H1 (cell line): Measurements from ENCODE around the gene PDE3A. TPM values are rescaled to one million over a fixed set of nuclear protein-coding genes. Genes with fewer than 3 reads are reported as not detected.

Experiments used
- polyA plus RNA-seq, 7 experiments: library from polyadenylated mRNA; depleted of rRNA in 3 of 7; stranded (reverse) in 5 of 7; unstranded in 2 of 7; fragments of >200 nt in 5 of 7; fragments of 200-250 nt in 2 of 7; gene quantifications; 1 replicate in 5 of 7; 2 replicates in 1 of 7; 4 replicates in 1 of 7; pipeline versions ENCODE4 v1.2.1 to v1.2.3, GENCODE V29; 2011 to 2013; ENCODE audit warnings: missing spikeins in 2 of 7, mixed read lengths in 2 of 7
- total RNA-seq: library from RNA; stranded (reverse); fragmentation: NEBNext Ultra II Directional; extraction: Animal tissue kit (Norgen Biotek cat#: 25700); gene quantifications from 2 replicates; pipeline ENCODE4 v1.2.1, GENCODE V29; 2021
- TF ChIP-seq, protein P1 (sequence below): fragments of 300-600 bp; sonication (generic); IDR thresholded peaks from 2 replicates; pipeline ENCODE4 v1.7.1; 2012; ENCODE audit warnings: low read length, moderate library complexity, mild to moderate bottlenecking, inconsistent platforms; ENCODE audit not compliant: insufficient replicate concordance

The PDE3A gene
- total and polyA plus RNA-seq, 2 of the 8 experiments (the other 6 are each of a cell fraction or from before 2014, with no cell fraction given): 1.4 to 3.4 TPM

- TF ChIP-seq, protein P1, sequence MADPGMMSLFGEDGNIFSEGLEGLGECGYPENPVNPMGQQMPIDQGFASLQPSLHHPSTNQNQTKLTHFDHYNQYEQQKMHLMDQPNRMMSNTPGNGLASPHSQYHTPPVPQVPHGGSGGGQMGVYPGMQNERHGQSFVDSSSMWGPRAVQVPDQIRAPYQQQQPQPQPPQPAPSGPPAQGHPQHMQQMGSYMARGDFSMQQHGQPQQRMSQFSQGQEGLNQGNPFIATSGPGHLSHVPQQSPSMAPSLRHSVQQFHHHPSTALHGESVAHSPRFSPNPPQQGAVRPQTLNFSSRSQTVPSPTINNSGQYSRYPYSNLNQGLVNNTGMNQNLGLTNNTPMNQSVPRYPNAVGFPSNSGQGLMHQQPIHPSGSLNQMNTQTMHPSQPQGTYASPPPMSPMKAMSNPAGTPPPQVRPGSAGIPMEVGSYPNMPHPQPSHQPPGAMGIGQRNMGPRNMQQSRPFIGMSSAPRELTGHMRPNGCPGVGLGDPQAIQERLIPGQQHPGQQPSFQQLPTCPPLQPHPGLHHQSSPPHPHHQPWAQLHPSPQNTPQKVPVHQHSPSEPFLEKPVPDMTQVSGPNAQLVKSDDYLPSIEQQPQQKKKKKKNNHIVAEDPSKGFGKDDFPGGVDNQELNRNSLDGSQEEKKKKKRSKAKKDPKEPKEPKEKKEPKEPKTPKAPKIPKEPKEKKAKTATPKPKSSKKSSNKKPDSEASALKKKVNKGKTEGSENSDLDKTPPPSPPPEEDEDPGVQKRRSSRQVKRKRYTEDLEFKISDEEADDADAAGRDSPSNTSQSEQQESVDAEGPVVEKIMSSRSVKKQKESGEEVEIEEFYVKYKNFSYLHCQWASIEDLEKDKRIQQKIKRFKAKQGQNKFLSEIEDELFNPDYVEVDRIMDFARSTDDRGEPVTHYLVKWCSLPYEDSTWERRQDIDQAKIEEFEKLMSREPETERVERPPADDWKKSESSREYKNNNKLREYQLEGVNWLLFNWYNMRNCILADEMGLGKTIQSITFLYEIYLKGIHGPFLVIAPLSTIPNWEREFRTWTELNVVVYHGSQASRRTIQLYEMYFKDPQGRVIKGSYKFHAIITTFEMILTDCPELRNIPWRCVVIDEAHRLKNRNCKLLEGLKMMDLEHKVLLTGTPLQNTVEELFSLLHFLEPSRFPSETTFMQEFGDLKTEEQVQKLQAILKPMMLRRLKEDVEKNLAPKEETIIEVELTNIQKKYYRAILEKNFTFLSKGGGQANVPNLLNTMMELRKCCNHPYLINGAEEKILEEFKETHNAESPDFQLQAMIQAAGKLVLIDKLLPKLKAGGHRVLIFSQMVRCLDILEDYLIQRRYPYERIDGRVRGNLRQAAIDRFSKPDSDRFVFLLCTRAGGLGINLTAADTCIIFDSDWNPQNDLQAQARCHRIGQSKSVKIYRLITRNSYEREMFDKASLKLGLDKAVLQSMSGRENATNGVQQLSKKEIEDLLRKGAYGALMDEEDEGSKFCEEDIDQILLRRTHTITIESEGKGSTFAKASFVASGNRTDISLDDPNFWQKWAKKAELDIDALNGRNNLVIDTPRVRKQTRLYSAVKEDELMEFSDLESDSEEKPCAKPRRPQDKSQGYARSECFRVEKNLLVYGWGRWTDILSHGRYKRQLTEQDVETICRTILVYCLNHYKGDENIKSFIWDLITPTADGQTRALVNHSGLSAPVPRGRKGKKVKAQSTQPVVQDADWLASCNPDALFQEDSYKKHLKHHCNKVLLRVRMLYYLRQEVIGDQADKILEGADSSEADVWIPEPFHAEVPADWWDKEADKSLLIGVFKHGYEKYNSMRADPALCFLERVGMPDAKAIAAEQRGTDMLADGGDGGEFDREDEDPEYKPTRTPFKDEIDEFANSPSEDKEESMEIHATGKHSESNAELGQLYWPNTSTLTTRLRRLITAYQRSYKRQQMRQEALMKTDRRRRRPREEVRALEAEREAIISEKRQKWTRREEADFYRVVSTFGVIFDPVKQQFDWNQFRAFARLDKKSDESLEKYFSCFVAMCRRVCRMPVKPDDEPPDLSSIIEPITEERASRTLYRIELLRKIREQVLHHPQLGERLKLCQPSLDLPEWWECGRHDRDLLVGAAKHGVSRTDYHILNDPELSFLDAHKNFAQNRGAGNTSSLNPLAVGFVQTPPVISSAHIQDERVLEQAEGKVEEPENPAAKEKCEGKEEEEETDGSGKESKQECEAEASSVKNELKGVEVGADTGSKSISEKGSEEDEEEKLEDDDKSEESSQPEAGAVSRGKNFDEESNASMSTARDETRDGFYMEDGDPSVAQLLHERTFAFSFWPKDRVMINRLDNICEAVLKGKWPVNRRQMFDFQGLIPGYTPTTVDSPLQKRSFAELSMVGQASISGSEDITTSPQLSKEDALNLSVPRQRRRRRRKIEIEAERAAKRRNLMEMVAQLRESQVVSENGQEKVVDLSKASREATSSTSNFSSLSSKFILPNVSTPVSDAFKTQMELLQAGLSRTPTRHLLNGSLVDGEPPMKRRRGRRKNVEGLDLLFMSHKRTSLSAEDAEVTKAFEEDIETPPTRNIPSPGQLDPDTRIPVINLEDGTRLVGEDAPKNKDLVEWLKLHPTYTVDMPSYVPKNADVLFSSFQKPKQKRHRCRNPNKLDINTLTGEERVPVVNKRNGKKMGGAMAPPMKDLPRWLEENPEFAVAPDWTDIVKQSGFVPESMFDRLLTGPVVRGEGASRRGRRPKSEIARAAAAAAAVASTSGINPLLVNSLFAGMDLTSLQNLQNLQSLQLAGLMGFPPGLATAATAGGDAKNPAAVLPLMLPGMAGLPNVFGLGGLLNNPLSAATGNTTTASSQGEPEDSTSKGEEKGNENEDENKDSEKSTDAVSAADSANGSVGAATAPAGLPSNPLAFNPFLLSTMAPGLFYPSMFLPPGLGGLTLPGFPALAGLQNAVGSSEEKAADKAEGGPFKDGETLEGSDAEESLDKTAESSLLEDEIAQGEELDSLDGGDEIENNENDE: no peak
Measured at GRCh38 chr12:20438299-20438779, 70.0 kb downstream of the PDE3A start (continued).
